Ishikawa (cell line): ENCODE measurements around the gene CHN1.

Experiments used
- NFIC ChIP-seq: IDR thresholded peaks from 2 replicates; pipeline ENCODE4 v1.6.1; 2012
- RAD21 ChIP-seq: IDR thresholded peaks from 2 replicates; pipeline ENCODE4 v1.6.1; 2012; ENCODE audit warnings: low read depth

DNA sequence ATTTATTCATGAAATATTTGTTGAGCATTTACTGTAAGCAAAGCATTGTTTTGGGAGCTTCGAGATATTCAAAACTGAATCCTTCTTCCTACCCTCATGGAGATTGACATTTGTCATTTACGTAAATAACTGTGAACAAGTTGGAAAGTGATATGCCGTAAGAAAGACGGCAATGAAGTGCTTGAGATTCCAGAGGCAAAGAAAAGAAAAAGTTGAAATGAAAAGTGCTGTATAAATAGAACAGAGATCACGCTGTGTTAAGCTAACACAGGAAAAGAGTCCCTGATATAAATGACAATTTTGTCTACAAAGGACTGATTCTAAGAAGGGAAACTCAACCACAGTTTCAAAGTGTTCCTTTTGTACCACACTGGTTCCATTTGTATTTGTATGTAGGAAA, 242.7 kb downstream of the CHN1 start:
- no peak for TF ChIP-seq RAD21
- no peak for TF ChIP-seq NFIC
